NCI-H748 (cell line): ENCODE results near the gene BBS10.
A peak's percentile ranks its signal among the peaks of the same experiment; 100 is the strongest.
"Not testable (repeated sequence)": the region's sequence is repeated elsewhere in the genome, so short reads cannot be mapped to it uniquely, and the experiment has no call there.

Experiments used
- DNase-seq: peaks from one replicate; lab custom pipeline; 2025; ENCODE audit not compliant: unreplicated experiment; lab: John Stamatoyannopoulos, UW

Gene BBS10

GRCh38 chr12:76348079-76348901 lies at the start of gene BBS10:
Gene BBS10, minus strand, starts transcription at chr12:76348415. Its CDS starts 57 bp downstream, at chr12:76348358.
- peak; percentile 92 for DNase-seq

- no peak for DNase-seq
Observed at GRCh38 chr12:76391461-76391860, 43.2 kb upstream of the BBS10 start.

GRCh38 chr12:76387614-76388013 lies 39.4 kb upstream of the BBS10 start:
- DNase-seq = no peak

- peak; percentile 36 for DNase-seq
Observed at GRCh38 chr12:76384560-76384959, 36.3 kb upstream of the BBS10 start.

- peak; percentile 53 for DNase-seq
Observed at GRCh38 chr12:76383988-76384387, 35.8 kb upstream of the BBS10 start.

- DNase-seq = no peak
Observed at GRCh38 chr12:76379261-76379660, 31.0 kb upstream of the BBS10 start.

GRCh38 chr12:76376876-76377275 lies 28.7 kb upstream of the BBS10 start:
- DNase-seq = not testable (repeated sequence)

- no peak for DNase-seq
Observed at GRCh38 chr12:76375939-76376338, 27.7 kb upstream of the BBS10 start.

GRCh38 chr12:76375470-76375869 lies 27.3 kb upstream of the BBS10 start:
- no peak for DNase-seq

GRCh38 chr12:76374386-76375020 lies 26.3 kb upstream of the BBS10 start:
- no peak for DNase-seq

- no peak for DNase-seq
Observed at GRCh38 chr12:76368230-76368629, 20.0 kb upstream of the BBS10 start.

GRCh38 chr12:76366163-76366562 lies 17.9 kb upstream of the BBS10 start:
- DNase-seq = no peak

GRCh38 chr12:76364131-76364530 lies 15.9 kb upstream of the BBS10 start:
- DNase-seq = not testable (repeated sequence)

GRCh38 chr12:76360316-76360715 lies 12.1 kb upstream of the BBS10 start:
- DNase-seq = no peak

GRCh38 chr12:76356071-76356470 lies 7.9 kb upstream of the BBS10 start:
- DNase-seq = no peak

- DNase-seq = peak; percentile 42
Observed at GRCh38 chr12:76346798-76347420, 1.3 kb downstream of the BBS10 start.

GRCh38 chr12:76346236-76346635 lies 2.0 kb downstream of the BBS10 start:
- no peak for DNase-seq

- DNase-seq = no peak
Observed at GRCh38 chr12:76345569-76345968, 2.6 kb downstream of the BBS10 start.

GRCh38 chr12:76341436-76342030 lies 6.7 kb downstream of the BBS10 start:
- no peak for DNase-seq

GRCh38 chr12:76340680-76341435 lies 7.4 kb downstream of the BBS10 start:
- no peak for DNase-seq

GRCh38 chr12:76337583-76337982 lies 10.6 kb downstream of the BBS10 start:
- DNase-seq = no peak
